Bone marrow (tissue), 2 donors: ENCODE results near the gene EIF4B.

Source experiments
- DNase-seq, 2 donors: peaks; one replicate each; lab custom pipeline; 2025; lab: John Stamatoyannopoulos, UW

The EIF4B gene

DNA sequence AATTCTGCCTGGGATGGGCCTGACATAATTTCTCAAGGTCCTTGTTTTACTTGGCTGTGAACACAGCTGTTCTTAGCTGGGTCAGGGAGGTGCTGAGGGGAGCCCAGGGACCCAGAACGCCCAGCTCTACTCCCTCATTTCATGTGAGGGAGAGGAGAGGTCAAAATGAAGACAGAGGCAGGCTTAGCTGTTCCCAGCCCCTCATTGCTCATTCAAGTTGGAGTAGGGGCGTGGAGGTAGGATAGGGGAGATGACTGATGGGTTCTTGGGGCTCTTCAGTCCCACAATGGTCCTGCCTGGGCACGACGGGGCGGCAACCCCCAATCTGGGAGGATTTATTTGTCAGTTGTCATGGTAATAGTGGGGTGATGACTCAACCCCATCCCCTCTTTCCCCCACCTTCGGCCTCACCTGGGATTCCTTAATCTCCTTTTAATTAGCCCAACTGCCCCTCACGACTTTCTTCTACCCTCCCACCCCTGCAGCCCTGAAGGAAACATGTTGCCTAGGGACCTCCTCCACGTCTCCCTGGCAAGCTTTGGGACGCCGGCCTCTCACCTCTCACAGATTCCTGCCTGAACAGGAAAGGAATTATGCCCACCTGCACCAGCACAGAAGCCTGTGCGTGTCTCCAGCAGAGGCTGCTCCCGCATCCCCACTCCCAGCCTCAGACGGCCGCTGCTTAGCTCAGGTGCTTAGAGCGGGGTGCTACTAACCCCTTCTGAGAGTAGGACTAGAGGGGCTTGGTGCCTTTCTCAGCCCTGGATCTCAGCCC lies 62.7 kb downstream of the EIF4B start:
- DNase-seq = no peak

DNA sequence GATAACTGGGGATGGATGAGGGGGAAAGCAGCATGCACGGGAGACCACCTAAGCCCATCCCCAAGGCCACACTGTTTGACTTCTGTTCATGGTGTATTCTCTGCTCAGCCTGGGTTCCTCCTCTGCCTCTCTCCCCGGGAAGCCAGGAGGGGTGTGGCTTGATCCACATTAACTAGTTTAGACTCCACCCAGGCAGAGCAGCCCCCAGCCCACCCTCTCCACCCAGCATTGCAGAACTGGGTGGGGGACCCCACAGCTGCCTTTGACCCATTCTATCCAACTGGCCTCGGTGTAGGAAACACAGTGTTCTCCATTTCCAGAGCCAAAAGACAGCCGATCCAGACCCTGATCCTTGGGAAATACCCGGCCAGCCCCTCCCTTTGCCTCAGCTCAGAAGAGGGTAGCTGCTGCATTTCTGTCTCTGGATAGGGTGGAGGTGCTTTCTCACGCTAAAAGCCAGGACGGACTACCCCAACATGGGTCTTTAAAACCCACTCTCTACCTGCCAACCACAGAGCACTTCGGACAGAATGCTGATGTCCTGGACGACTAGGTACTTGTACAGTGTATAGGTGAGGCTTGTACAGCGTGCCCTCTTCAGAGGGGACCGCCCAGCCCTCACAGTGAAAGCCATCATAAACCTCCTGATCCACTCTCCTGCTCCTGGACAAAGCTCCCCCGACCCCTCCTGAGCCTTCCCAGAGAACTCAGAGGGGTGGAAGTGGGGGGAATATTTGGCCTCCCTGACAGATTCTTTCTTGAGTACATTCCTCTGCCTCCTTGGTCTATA lies 63.6 kb downstream of the EIF4B start:
- no peak for DNase-seq

DNA sequence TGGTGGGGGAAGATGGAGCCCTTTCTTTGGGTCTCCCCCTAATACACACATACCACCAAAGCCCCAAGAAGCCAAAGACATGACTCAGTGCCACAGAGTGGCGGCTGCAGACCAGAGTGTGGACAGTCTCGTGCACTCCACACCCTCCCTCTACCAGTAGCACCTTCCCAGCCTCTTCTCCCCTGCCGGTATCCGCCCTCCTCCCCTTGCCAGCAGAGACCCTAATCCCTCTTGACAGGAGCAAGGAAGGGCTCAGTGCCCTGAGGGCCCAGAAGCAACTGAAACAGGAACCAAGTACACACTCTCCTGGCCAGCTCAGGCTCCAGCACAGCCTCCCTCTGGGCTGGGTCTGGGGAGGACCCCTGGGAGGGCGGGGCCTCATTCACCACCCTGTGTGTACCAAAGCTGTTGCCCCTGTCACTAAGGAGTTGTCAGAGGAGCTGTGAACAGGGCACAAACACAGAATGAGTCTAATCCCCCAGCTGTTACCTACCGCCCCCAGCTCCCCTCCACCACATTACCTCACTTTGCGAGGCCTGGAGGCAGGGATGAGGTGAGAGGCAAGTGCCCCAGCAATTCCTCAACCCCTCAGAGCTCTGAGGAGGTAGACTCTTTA lies 64.7 kb downstream of the EIF4B start:
- no peak for DNase-seq

DNA sequence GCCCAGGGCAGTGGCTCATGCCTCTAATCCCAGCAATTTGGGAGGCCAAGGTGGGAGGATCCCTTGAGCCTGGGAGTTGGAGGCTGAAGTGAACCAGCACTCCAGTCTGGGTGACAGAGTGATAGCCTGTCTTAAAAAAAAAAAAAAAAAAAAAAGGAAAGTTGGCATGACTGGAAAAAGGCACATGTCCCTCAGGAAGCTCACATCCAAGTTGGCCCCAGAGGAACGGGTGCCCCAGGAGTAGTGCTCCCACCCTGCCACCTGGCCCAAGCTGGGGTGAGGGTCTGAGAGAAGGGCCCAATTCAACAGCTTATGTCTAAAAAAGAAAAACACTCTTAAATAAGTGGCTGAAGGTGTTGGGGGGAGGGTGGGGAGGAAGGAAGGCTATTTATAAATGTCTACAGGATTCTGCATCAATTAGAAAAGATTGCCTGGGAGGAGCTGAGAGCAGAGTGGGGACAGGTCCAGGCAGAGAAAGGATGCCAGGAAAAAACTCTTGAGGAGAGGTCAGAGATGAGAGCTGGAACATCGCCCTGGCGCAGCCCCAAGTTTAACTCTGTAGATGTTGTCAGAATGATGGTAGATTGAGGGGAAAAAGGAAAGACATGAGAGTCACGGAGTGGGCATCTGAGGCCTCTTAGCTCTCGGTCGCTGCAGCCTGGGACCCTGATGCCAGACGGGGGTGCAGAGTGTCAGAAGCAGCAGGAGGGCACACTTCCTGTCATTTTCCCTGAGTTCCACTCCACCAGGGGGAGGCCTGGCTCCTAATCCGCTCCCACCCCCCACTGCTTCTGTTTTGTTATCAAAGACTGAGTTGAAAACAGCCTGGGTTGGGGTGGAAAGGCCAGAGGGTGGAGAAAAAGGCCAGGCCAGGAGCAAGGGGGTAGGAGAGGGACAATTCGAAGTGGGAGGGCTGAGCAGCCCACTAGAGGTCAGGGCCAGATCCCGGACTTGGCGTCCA lies 65.6 kb downstream of the EIF4B start:
- no peak for DNase-seq

DNA sequence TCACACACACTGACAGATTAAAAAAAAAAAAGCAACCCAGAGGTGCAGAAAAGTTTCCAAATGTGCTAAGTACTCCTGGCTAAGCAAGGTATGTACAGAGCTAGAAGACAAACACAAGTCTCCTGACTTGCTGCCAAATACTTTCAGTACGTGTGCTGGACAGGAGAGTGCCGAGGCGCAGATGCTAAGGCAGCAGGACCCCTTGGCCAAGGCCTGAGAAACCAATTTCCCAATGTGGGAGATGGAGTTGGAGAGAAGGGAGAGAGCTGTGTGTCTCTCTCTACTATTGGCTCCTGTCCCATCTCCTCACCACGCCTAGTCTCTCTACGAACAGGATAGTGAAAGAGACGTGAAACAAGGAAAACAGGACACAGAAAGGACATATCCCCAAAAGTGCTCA lies 67.6 kb downstream of the EIF4B start:
- no peak for DNase-seq

DNA sequence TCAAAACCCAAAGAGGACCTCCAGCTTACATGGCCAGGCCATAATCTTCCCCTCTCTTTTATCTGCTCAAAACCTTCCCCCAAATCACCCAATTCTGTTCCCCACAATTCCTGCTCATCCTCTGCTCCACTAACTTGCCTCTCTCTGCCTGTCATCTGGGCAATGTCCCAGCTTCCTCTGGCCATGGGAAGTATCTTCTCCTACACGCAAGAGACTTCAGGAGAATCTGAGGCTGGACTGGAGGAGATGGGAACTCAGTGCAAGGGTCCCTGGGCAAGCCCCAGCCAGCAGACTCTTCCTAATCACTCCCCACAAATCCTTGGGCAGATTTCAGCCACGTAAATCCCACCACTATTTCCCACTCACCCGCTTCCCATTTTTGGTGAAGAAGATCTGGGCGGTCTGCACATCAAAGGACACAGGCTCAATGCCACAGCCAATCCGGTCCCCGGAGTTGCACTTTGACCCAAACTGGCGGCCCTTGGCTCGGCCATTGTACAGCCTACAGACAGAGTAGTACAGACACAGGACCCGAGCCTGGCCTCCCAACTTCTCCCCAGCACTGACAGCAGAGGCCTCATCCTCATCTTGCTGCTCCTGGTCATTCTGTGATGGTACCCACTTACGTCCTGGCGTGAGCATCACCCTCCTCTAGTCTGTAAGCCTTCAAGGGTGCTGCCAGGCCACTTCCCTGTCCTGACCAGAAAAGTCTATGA lies 68.2 kb downstream of the EIF4B start:
- DNase-seq = no peak

DNA sequence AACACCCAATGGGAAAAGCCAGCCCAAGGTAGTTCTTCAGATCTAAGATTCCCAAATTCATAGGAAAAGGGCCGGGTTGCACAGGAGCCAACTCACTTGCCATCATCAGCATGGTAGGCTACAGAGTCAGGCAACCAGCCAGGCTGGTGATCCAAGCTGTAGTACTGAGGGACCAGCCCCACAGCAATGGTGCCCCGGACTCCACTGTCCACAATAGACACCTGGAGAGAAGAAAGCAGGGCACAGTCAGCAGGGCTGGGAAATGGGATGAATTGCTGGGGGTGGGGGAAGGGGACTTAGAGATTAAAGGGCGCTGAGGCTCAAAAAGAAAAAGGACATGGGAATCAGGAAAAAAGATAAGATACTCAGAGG lies 68.7 kb downstream of the EIF4B start:
- no peak for DNase-seq

DNA sequence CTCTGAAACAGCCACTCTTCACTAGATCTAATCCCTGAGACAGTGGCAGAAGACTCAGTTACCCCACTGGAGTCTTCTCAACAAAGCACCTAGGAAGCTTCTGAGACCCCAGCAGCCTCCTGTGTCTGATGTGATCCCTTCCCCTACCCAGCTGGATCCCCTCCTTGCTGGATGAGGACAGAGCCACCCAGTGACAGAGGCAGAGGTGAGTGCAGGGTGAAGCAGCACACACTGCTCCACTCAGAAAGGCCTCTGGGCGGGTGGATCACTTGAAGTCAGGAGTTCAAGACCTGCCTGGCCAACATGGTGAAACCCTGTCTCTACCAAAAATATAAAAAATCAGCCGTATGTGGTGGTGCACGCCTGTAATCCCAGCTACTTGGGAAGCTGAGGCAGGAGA lies 70.2 kb downstream of the EIF4B start:
- DNase-seq = no peak

DNA sequence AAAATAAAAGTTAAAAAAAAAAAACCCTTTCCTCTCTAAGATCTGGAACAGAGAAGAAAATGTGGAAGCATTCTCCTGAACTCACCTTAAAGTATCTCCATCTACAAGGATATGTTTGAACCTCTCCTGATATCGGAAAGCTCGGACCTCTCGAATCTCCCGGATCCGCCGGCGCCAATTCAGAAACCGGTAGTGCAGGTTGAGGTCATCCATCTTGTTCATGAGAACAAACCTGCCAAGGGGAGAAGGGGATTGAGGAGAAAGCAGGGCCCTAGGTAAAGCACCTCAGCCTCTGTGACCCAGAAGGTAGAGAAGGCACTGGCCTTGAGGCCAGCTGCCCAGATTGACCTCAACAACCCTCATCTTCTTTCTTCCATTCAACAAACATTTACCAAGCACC lies 70.8 kb downstream of the EIF4B start:
- DNase-seq = no peak

DNA sequence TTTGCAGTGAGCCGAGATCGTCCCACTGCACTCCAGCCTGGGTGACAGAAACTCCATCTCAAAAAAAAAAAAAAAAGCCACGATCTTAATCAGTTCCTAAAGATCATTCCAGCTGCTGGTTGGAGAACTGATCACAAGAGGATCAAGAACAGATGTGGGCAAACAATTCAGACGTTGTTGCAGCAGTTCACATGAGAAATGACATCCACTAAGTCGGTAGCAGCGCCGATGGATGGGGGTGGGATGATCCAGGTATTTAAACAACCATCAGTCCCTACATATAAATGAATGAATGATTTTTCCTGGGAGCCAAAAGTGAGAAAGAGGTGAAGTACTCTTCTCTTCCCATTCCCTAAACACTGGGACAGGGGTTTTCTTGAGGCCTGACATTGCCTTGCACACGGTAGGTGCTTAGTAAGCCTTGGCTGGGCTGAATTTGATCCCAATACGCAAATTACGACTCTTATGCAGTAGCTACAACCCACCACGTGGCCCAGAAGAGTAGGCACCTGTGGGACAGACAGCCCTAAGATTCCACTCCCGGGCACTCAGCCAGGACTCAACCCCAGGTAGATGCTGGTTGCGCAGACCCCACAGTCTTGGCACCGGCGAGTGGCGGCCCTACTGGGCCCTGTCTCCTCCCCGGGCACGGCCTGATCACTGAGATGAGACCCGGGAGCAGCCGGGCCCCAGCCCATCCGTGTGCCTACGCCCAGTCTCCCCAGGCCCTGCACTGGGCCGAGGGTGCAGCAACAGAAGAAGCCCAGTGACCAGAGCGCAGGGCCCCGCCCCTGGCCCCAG lies 72.4 kb downstream of the EIF4B start:
- no peak for DNase-seq

DNA sequence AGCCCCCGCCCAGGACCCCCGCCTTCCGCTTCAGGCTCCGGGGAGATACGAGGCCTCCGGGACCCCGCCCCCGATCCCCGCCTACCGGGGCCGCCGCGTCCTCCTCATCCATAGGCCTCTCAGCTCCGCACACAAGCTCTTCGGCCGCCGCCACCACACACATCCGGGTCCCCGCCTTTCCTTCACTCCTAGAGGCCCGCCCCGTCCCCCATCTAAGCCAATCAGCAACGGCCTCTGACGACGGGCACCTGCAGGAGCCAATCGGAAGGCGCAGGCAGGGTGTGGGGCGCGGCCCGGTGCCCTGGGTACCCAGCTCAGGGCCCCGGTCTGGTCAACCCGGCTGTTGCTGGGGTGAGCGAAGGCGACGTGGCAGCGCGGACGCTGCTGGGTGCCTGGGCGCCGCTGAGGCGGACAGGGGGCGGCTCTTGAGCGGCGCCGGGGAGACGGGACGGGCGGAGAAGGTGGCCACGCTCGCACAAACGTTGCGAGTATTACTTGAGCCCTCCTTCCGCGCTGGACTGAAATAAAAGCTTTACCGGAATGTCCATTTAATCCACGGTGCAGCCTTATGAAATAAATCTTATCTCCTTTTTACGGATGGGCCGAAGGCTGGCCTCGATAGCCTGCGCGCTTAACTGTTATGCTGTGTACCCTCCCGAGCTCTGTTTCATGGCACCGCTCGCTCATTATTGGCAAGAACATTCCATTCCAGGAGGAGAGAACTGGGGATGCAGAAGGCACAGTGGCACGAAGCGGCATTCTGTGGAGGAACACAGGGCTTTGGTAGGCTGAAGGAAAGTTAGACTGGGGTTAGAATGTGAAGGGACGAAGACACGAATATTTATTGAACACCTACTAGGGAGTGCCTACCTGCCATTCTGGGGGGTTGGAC lies 73.2 kb downstream of the EIF4B start, which contains the start of gene SPRYD3:
SPRYD3 (minus strand) TSS at position 165 of the 892 bp plus-strand sequence; CDS start at position 108, 57 bp downstream.
- DNase-seq = peak; percentile 92 to 96

DNA sequence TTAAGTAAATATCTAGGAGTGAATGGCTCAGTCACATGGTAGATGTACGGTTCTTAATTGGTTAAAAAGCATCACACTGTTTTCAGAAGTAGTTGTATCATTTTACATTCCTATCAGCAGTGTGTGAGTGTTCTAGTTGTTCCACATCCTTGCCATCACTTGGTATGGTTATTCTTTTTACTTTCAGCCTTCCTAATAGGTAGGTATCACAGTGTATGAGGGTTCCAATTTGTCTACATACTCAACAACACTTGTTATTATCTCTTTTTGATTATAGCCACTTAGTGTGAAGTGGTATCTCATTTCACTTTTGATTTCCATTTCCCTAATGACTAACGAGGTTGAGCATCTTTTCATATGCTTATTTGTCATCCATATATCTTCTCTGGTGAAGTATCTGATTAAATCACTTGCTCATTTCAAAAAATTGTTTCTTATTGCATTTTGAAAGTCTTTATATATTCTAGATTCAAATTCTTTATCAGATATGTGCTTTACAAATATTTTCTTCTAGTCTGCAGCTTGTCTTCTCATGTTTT lies 76.5 kb downstream of the EIF4B start:
- no peak for DNase-seq

DNA sequence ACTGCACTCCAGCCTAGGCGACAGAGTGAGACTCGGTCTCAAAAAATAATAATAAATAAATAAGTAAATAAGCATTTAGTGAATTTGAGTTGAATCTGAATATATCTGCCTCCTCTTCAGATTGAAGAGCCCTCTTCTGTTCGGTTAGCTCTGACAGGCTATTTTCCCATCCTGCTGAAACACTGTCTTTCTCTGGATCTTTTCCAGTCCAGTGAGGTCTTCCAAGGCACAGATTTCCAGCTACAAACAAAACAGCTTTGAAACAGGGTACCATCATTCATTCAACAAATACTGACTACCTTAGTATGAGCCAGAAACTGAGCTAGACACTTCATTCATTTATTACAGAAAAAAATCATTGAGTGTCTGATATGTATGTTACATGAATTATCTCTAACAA lies 80.1 kb downstream of the EIF4B start:
- no peak for DNase-seq

DNA sequence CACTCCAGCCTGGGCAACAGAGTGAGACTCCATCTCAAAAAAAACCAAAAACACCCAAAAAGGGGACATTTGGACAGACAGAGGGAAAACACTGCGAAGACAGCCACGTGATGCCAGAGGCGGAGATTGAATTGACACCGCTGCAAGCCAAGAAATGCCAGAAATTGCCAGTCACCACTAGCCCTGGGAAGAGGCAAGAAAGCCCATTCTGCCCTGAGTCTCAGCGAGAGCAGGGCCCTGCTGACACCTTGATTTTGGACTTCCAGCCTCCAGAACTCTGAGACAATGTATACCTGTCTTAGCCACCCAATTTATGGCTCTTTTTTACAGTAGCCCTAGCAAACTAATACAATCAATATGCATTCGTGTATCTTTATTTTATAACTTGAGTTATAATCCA lies 83.8 kb downstream of the EIF4B start:
- no peak for DNase-seq

DNA sequence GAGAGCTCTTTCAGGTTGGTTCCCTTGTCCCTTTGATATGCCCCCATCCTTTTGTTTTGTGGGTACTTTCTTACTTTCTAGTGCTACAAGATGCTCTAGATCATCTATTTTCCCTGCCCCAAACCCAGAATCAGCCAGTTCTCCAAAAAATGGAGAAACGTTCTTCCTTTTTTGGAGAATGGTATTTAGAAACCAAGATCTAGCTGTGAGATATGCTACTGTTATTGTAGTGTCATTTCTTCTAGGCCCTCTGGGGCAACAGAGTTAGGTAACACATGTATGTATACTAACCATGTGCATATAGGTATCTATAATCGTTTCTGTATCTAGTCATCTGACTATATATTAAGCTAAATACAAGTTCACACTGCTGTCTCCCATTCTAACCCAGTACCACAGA lies 84.3 kb downstream of the EIF4B start:
- DNase-seq = no peak

DNA sequence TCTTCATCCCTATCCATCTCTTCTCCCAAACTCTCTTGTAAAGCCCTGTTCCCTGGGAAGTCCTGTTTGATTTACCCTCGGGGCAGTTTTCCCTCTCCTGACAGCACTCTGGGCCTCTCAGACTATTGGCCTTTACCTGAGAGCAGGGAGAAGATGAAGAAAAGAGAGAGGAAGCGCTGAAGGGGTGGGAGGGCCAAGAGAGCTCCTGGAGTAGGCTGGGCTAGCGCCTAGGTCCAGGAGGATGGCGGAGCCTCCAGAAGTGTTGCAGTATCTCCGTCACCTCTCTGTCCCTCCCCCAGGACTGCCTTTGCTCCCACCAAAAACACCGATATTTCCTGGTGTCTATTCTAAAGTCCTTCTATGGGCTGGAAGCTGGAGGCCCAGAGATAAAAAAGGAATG lies 85.5 kb downstream of the EIF4B start:
- DNase-seq = no peak
